Myocyte (in vitro differentiated cells): Measurements from ENCODE around the gene PDCD1LG2. TPM values are rescaled to one million over a fixed set of nuclear protein-coding genes. Genes with fewer than 3 reads are reported as not detected.
"Not testable (repeated sequence)": the region's sequence is repeated elsewhere in the genome, so short reads cannot be mapped to it uniquely, and the experiment has no call there.

Experiments used
- DNase-seq: peaks from one replicate; pipeline ENCODE4 v3.0.0-alpha.2; 2012; ENCODE audit warnings: low read depth
- total RNA-seq: library from RNA; depleted of rRNA; stranded (reverse); fragments of >200 nt; gene quantifications from 2 replicates; pipeline ENCODE4 v1.2.3, GENCODE V29; 2014

Gene PDCD1LG2
- total RNA-seq, 1 donor from 2014 or later, result 4.1 TPM

DNA sequence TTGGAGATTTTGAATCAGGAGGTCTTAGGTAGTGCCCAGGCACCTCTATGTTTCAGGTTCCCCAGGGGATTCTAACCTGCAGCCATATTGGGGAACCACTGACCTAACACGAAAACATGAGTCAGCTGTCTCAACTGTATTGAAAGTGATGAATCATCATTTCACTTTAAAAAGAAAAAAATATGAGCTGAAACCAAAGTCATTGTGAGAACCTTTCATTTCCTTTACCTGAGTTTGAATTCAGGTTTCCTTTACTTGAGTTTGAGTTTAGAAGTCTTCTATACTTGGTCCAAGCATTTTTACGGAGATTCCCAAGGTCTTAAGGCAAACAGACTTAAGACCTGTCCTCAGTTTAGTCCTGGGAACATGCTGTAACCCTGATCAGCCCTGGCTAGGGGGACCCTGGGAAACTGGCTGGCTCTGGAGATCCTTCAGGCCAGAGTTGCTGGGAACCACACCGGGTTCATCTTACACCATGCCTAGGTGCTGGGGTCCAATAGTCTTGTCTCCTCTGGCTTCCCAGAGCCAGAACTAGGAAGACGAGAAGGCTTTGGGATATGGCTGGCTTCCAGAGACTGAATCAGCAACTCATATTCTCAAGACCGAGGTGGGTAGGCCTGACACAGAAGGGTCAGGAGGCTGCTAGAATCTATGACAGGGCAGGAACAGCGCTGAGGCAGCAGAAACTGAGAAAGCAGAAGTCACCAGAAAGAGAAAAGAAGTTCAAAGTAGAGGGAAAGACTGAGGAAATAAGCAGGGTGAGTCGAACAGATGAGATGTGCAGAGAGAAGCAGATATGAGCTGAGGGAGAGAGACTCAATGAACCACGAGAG lies 16.4 kb upstream of the PDCD1LG2 start:
- peak; percentile 81 for DNase-seq

- DNase-seq, result not testable (repeated sequence)
Measured at GRCh38 chr9:5494765-5495164, 15.6 kb upstream of the PDCD1LG2 start.

DNA sequence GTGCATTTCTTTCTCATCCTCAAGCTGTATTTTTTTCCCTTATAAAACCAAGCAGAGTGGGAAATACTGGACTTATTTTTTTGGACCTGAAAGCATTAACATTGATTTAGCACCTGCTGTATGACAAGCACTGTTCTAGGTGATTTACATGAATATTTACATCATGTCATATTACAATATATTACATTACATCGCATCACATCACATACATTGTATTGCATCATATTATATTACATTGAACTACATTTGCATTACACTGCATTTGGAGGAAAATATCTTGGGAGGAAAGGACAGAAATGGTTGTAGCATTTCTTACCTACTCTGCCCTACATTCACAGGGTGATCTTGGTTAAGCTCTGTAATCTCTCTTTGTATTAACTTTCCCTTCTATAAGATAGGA lies 11.2 kb upstream of the PDCD1LG2 start:
- no peak for DNase-seq

- no peak for DNase-seq
Measured at GRCh38 chr9:5499889-5500398, 10.4 kb upstream of the PDCD1LG2 start.

GRCh38 chr9:5500441-5501235 lies 9.7 kb upstream of the PDCD1LG2 start:
- DNase-seq, result peak; percentile 31

GRCh38 chr9:5502553-5502952 lies 7.8 kb upstream of the PDCD1LG2 start:
- DNase-seq, result no peak

DNA sequence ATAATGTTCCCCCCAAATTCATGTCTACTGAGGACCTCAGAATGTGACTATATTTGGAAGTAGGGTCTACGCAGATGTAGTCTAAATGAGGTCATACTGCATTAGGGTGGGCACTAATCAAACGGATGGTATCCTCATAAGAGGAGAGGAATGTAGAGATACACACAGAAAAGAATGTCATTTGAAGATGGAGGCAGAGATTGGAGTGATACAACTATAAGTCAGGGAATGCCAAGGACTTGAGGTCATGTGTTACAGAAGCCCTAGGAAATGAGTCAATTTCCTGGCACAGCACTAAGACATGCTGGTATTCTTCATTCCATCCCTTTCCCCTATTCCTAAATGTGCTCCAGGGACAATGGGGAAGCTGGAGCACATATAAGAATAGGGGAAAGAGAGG lies 758 bp upstream of the PDCD1LG2 start:
- DNase-seq, result peak; percentile 59

- DNase-seq, result no peak
Measured at GRCh38 chr9:5510989-5511388, 658 bp downstream of the PDCD1LG2 start.

DNA sequence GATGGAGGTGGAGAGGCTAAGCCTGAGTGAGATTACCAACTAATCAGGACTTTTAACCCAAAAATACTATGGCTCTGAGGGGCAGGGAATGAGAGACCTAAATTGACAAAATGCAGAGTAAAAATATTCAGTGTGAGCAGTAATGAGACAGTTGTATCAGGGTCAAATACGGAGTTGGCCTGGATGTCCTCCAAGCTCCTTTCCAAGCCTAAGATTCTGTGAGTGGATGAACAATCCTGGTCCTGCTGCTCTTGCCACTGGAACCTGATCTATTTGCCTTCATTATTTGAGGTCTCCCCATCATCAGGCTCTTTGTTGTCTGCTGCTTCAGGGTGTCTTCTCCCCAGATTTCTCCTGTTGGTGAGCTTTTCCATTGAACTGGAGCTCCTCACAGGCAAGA lies 1.1 kb downstream of the PDCD1LG2 start:
- DNase-seq, result no peak

GRCh38 chr9:5511935-5512580 lies 1.7 kb downstream of the PDCD1LG2 start:
- no peak for DNase-seq

- no peak for DNase-seq
Measured at GRCh38 chr9:5512658-5513452, 2.5 kb downstream of the PDCD1LG2 start.

- no peak for DNase-seq
Measured at GRCh38 chr9:5513966-5514616, 3.8 kb downstream of the PDCD1LG2 start.

- DNase-seq, result no peak
Measured at GRCh38 chr9:5514617-5515260, 4.4 kb downstream of the PDCD1LG2 start.

DNA sequence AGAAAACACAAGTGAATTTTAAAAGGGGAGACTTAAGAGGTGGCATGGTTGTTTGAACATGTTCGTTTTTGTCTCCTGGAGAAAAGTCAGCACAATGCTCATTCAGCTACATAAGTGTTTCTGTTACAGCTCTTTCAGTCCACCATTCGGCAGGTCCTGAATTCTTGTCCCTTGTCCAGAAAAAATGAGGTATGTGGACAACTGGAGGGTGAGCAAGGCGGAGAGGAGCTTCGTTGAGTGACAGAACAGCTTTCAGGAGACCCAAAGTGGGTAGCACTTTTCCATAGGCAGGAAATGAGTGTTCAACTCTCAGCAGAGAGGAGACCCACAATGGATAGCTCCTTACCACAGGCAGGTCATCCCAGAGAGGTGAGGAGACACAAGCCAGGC lies 4.9 kb downstream of the PDCD1LG2 start:
- peak; percentile 53 for DNase-seq

DNA sequence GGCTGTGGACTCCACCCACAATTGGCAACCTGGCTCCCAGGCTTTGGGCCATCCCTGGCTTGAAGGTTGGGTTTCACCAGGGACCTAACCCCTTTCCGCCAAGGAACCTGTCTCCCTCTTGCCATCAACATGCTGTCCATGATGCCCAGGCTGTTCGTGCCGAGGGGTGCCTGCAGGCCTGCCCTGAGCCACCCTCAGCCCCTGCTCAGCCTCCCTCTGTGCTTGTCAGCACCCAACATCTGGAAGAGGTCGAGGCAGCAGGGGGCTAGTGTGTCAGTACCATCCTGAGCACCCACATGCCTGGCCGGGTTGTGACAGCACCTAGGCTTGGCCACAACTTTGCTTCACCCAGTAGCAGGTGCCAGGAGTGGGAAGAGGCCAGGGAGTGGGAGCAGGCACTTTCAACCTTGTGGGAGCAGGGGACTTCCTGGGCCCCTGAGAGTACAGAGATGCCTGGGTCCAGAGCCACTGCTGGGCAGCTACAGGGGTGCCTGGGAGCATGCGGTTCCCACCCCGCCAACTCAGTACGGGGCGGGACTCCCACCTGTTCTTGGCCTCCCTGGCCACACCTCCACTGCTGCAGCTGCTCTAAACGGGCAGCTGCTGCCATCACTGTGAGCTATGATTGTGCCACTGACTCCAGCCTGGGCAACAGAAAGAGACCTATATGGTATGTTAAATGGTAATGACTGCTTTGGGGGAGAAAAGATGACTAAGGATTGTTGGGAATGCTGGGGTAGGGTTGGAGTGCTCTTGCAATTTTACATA lies 6.3 kb downstream of the PDCD1LG2 start:
- DNase-seq, result no peak

DNA sequence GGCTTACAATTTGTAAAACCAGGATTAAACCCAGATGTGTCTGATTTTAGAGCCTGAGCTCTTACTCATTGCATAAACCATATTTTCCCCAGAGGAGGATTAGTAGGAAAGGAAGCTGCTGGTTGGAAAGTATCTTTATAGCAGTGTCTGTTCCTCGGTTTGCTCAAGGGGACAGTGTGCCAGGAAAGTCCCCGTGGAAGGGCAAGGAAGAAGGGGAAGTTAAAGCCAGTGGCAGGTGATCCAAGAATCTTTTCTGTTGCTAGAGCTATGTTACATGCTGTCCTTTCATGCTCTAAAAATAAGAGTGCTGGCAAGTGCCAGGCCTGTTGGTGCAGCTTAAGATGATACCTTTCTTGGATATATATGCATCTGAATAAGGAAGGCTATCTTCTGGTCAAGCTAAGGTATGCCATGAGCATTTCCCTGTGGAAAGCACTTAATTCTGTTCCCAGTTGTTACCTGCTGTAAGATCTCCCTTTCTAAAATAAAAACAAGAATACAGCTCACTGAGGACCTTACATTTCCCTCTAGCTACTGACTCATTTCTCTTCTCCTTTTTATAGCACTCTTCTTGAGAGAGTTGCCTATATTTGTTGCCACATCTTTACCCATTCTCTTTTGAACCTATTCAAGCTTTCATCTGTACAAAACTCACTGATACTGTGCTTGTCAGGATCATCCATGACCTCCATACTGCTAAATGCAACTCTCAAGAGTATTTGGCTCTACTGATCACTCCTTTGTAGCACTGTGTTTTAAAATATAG lies 8.0 kb downstream of the PDCD1LG2 start:
- DNase-seq, result peak; percentile 16

- DNase-seq, result no peak
Measured at GRCh38 chr9:5518937-5519319, 8.6 kb downstream of the PDCD1LG2 start.

- no peak for DNase-seq
Measured at GRCh38 chr9:5524090-5524489, 13.8 kb downstream of the PDCD1LG2 start.
